MCF 10A (cell line): Measurements from ENCODE around the gene CLEC2B. TPM values are rescaled to one million over a fixed set of nuclear protein-coding genes. Genes with fewer than 3 reads are reported as not detected.
A peak's percentile ranks its signal among the peaks of the same experiment; 100 is the strongest.
"Not testable (repeated sequence)": the region's sequence is repeated elsewhere in the genome, so short reads cannot be mapped to it uniquely, and the experiment has no call there.

ENCODE experiments used
- BruUV-seq: library from RNA; stranded (reverse); fragments of 400-500 nt; replicated peaks from 2 replicates; lab custom pipeline; 2021; lab: Mats Ljungman, UMichigan
- CTCF ChIA-PET: fragments of 300-600 bp; sonication (Branson Sonifier 250); formaldehyde crosslinking; extraction: SDS; loops from one replicate; lab custom pipeline; 2021; ENCODE audit warnings: antibody characterized with exemption, inconsistent platforms; lab: Yijun Ruan, JAX
- POLR2A ChIA-PET: fragments of 300-600, 350-650 bp; sonication (Branson Sonifier 250); formaldehyde crosslinking; extraction: SDS; loops from one replicate; lab custom pipeline; 2020; ENCODE audit warnings: antibody characterized with exemption, inconsistent platforms; lab: Yijun Ruan, JAX
- DNase-seq: peaks from one replicate; pipeline ENCODE4 v3.0.0-alpha.2; 2018; ENCODE audit not compliant: unreplicated experiment
- H3K27ac Mint-ChIP-seq: one replicate; pipeline ENCODE4 v1.8.0; 2022; ENCODE audit warnings: mild to moderate bottlenecking, low read depth, mixed read lengths; ENCODE audit not compliant: unreplicated experiment
- H3K27me3 Mint-ChIP-seq: one replicate; pipeline ENCODE4 v1.8.0; 2022; ENCODE audit warnings: mixed read lengths; ENCODE audit not compliant: insufficient read depth, unreplicated experiment
- H3K36me3 Mint-ChIP-seq: one replicate; pipeline ENCODE4 v1.8.0; 2022; ENCODE audit warnings: mild to moderate bottlenecking, moderate library complexity, mixed read lengths; ENCODE audit not compliant: insufficient read depth, unreplicated experiment
- H3K4me1 Mint-ChIP-seq: one replicate; pipeline ENCODE4 v1.8.0; 2022; ENCODE audit warnings: mixed read lengths; ENCODE audit not compliant: insufficient read depth, unreplicated experiment
- H3K4me3 Mint-ChIP-seq: one replicate; pipeline ENCODE4 v1.8.0; 2022; ENCODE audit warnings: mild to moderate bottlenecking, moderate library complexity, mixed read lengths; ENCODE audit not compliant: unreplicated experiment
- H3K9me3 Mint-ChIP-seq: one replicate; pipeline ENCODE4 v1.8.0; 2022; ENCODE audit warnings: mixed read lengths; ENCODE audit not compliant: unreplicated experiment
- intact Hi-C: fragments of 100-400 bp; cut with micrococcal nuclease; formaldehyde crosslinking; loops from 2 replicates; pipeline ENCODE4 v1.14.1; 2022
- total RNA-seq: library from RNA; stranded (reverse); gene quantifications from 2 replicates; pipeline ENCODE4 v1.2.3, GENCODE V29; 2022
- TF ChIP-seq, protein P1 (sequence below): fragments of 200-600 bp; IDR thresholded peaks from one replicate; pipeline ENCODE4 v1.8.0; 2022; ENCODE audit warnings: antibody characterized with exemption, mild to moderate bottlenecking; ENCODE audit not compliant: unreplicated experiment

The CLEC2B gene
- total RNA-seq, 1 experiment from 2014 or later = 2.2 TPM

DNA sequence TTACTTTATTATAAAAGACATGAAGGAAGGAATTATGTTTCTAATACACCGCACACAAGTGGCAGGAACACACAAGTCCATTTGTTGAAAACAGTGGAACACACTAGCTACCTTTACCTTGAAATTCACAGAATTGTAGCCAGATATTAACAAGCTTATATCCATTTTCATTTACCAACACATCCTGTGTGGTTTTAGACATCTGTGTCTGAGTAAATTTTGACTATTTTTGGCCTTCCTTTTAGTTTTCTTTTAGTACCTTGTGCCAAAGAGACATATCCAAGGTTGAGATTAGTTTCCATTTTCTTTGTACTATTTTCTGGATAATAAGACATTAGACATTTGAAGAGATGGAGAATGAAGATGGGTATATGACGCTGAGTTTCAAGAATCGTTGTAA lies 12.1 kb upstream of the CLEC2B start, which contains the start of gene KLRF2:
Gene KLRF2, plus strand, starts transcription at position 244 of the 400 bp plus-strand sequence. Its CDS starts 107 bp downstream, at position 351.
- CTCF ChIA-PET = interaction anchor here (0.9 kb wide), 1 partner anchor 8 kb away, joined by 6 read pairs; no protein-coding TSS in a partner anchor
- intact Hi-C loops = no loop called here
- BruUV-seq = no TSS peak
- H3K9me3 Mint-ChIP-seq = no peaks in the 10 kb centered on the region
- POLR2A ChIA-PET = interaction anchor here (1.4 kb wide), 1 partner anchor 12 kb away, joined by 7 read pairs; the partner anchor contains the start of gene CLEC2B
- no peaks in the 10 kb centered on the region for H3K27me3 Mint-ChIP-seq
- no peak within 1 kb of the TSS for H3K27ac Mint-ChIP-seq
- no peak within 1 kb of the TSS for H3K4me3 Mint-ChIP-seq
- no peaks in the 10 kb centered on the region for H3K36me3 Mint-ChIP-seq
- DNase-seq = no peak
- TF ChIP-seq, protein P1, sequence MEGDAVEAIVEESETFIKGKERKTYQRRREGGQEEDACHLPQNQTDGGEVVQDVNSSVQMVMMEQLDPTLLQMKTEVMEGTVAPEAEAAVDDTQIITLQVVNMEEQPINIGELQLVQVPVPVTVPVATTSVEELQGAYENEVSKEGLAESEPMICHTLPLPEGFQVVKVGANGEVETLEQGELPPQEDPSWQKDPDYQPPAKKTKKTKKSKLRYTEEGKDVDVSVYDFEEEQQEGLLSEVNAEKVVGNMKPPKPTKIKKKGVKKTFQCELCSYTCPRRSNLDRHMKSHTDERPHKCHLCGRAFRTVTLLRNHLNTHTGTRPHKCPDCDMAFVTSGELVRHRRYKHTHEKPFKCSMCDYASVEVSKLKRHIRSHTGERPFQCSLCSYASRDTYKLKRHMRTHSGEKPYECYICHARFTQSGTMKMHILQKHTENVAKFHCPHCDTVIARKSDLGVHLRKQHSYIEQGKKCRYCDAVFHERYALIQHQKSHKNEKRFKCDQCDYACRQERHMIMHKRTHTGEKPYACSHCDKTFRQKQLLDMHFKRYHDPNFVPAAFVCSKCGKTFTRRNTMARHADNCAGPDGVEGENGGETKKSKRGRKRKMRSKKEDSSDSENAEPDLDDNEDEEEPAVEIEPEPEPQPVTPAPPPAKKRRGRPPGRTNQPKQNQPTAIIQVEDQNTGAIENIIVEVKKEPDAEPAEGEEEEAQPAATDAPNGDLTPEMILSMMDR = no peak
- H3K4me1 Mint-ChIP-seq = peaks cover 6% of the 10 kb centered on the region

DNA sequence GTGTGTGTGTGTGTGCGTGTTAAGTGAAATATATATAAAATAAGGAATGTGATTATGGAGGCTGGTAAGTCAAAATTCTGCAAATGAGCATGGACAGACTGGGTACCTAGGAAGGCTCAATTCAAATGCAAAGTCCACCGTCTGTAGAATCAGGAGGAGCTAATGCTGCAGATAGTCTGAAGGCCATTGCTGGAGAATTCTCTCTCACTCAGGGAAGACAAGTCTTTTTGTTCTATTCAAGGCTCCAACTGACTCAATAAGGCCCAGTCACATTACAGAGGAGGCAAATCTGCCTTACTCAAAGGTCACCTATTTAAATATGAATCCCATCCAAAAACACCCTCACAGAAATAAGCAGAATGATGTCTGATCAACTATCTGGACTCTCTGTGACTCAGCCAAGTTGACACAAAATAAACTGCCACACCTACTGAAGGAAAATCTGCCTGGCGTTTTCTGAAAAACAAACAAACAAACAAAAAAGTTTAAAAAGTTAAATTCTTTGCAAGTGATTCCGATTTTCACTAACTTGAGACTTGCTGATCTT lies 11.5 kb upstream of the CLEC2B start:
- POLR2A ChIA-PET = interaction anchor here (1.4 kb wide), 1 partner anchor 11 kb away, joined by 7 read pairs; the partner anchor contains the start of gene CLEC2B
- peaks cover 6% of the 10 kb centered on the region for H3K4me1 Mint-ChIP-seq
- no peaks in the 10 kb centered on the region for H3K9me3 Mint-ChIP-seq

DNA sequence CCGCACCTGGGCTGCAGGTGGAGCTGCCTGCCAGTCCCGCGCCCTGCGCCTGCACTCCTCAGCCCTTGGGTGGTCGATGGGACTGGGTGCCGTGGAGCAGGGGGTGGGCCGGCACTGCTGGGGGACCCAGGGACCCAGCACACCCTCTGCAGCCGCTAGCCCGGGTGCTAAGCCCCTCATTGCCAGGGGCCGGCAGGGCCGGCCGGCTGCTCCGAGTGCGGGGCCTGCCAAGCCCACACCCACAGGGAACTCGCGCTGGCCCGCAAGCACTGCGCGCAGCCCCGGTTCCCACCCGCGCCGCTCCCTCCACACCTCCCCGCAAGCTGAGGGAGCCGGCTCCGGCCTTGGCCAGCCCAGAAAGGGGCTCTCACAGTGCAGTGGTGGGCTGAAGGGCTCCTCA lies 7.0 kb upstream of the CLEC2B start:
- H3K27ac Mint-ChIP-seq, H3K27me3 Mint-ChIP-seq, H3K36me3 Mint-ChIP-seq, BruUV-seq, H3K4me3 Mint-ChIP-seq, POLR2A ChIA-PET, H3K9me3 Mint-ChIP-seq, intact Hi-C loops, DNase-seq: not testable (repeated sequence)
- CTCF ChIA-PET = interaction anchor here (0.6 kb wide), 1 partner anchor 263 kb away, joined by 4 read pairs; no protein-coding TSS in a partner anchor
- peaks cover 15% of the 10 kb centered on the region for H3K4me1 Mint-ChIP-seq

More for the DNA sequence above, 11.5 kb upstream of the CLEC2B start:
- Mint-ChIP-seq H3K27me3 (no peaks in the 10 kb centered on the region), H3K27ac (no peak overlapping the region), H3K36me3 (no peaks in the 10 kb centered on the region), H3K4me3 (no peak overlapping the region)
- intact Hi-C loops = no loop called here
- no peak for DNase-seq
- CTCF ChIA-PET = interaction anchor here (0.9 kb wide), 1 partner anchor 8 kb away, joined by 6 read pairs; no protein-coding TSS in a partner anchor
- TF ChIP-seq, protein P1 = no peak
- BruUV-seq = no TSS peak

DNA sequence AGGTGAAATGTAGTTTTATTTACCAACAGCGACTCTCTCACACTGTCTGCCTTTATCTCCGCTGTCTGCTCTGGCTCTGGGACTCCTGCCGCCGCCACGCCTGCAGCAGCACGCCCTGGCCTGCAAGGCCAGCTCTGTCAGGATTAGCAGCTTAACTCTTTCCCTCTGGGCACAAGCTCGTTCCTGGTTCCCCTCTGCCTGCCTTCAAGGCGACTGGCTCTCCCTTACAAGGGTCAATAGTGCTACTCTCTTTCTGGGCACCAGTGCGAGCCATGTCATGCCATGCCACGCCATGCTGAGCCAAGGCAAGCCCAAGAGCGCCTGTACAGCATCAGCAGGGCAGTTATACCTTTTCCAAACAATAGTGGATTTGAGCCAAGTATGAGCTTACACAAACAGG lies 3.6 kb upstream of the CLEC2B start:
- TF ChIP-seq, protein P1 = no peak
- BruUV-seq = no TSS peak
- POLR2A ChIA-PET = interaction anchor here (0.6 to 4.4 kb wide), 4 partner anchors 11 to 228 kb away, joined by 3 to 46 read pairs (median 4); no protein-coding TSS in a partner anchor
- H3K36me3 Mint-ChIP-seq = peaks cover 6% of the 10 kb centered on the region
- peak overlapping the region; percentile 78 for H3K27ac Mint-ChIP-seq
- intact Hi-C loops = no loop called here
- H3K9me3 Mint-ChIP-seq = no peaks in the 10 kb centered on the region
- H3K27me3 Mint-ChIP-seq = no peaks in the 10 kb centered on the region
- peaks cover 25% of the 10 kb centered on the region for H3K4me1 Mint-ChIP-seq
- CTCF ChIA-PET = interaction anchor here (0.6 to 2.9 kb wide), 13 partner anchors 9 to 282 kb away, joined by 3 to 9 read pairs (median 4); partner anchors contain the start of gene KLRF2
- H3K4me3 Mint-ChIP-seq = no peak overlapping the region
- peak; percentile 64 for DNase-seq
